Heart left ventricle (tissue), 13 donors: ENCODE measurements around the gene P2RX7.

Experiments
- POLR2A ChIP-seq, 2 donors: fragments of 450-650 bp; IDR thresholded peaks; one replicate each; pipeline ENCODE4 v1.6.1; 2017; ENCODE audit warnings: antibody characterized with exemption in 2 of 2, mild to moderate bottlenecking in 2 of 2, moderate library complexity in 2 of 2
- TF ChIP-seq, protein P1 (sequence below), 12 donors: fragments of 200-600 bp; sonication (generic) in 4 of 12; IDR thresholded peaks; one replicate each; pipeline versions ENCODE4 v1.5.0 to v1.8.0; 2018 to 2022; ENCODE audit warnings: antibody characterized with exemption in 12 of 12, mild to moderate bottlenecking in 5 of 12
- donor health status: ischemic (EF 13 %, LVEDD 7.1; RV severe dilation, severe dysfunction).
- donor health status: DM: no; HTN: yes; CAD: no.
- donor health status: DM: no; HTN: no; CAD: no.
- donor health status: ischemic (EF 25% LVEDD 6.9; RV normal size, moderate dysfunction).
- donor health status: ischemic (EF 25% LVEDD 5.7; RV mildly dilated, moderate dysfunction).
- donor health status: ischemic (EF 35%, LVEDD 5.7; RV mildly dilated, moderate dysfunction).
- donor health status: nonischemic (EF 11% LVEDD 7.7; RV severe dilation, severe dysfunction).
- donor health status: DM: yes; HTN: yes; CAD: no.
- donor health status: PGD.
- donor health status: ischemic (EF 29% LVEDD 5.4; RV normal size, mild dysfunction).
- donor health status: nonischemic (EF 23%, LVEDD 6.1; RV moderate dilation, normal function).

DNA sequence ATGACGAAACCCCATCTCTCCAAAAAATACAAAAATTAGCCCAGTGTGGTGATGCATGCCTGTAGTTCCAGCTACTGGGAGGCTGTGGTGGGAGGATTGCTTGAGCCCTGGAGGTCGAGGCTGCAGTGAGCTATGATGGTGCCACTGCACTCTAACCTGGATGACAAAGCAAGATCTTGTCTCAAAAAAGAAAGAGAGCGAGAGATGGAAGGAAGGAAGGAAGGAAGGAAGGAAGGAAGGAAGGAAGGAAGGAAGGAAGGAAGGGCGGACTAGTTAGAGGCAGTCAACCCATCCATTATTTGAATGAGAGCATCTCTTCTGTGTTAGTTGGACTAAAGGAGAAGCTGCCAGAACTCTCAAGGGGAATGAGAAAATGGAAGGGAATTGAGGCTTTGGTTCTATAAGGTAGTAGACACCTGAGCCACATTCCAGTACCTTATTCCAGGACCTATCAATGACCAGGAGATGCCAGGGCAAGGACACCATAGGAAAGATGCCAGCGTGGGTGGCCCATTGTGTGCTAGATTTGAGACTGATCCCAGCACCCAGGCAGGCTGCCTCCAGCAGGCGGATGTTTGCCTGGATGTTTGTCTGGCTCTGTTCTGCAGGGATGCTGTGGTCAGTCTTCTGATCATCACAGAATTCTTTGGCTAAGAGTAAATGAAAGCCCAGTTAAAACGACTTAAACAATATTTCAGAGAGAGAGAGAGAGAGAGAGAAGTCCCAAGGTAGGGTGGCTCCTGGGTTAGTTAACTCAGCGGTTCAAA lies 11.5 kb upstream of the P2RX7 start:
- TF ChIP-seq, protein P1, sequence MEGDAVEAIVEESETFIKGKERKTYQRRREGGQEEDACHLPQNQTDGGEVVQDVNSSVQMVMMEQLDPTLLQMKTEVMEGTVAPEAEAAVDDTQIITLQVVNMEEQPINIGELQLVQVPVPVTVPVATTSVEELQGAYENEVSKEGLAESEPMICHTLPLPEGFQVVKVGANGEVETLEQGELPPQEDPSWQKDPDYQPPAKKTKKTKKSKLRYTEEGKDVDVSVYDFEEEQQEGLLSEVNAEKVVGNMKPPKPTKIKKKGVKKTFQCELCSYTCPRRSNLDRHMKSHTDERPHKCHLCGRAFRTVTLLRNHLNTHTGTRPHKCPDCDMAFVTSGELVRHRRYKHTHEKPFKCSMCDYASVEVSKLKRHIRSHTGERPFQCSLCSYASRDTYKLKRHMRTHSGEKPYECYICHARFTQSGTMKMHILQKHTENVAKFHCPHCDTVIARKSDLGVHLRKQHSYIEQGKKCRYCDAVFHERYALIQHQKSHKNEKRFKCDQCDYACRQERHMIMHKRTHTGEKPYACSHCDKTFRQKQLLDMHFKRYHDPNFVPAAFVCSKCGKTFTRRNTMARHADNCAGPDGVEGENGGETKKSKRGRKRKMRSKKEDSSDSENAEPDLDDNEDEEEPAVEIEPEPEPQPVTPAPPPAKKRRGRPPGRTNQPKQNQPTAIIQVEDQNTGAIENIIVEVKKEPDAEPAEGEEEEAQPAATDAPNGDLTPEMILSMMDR (IDR thresholded peaks at IDR 0.05), result no peak
- no peak for TF ChIP-seq POLR2A (IDR thresholded peaks at IDR 0.05)
